GM12801 (cell line): Measurements from ENCODE around the gene CD163L1.

ENCODE experiments used
- CTCF ChIP-seq: IDR thresholded peaks from one replicate; pipeline ENCODE4 v1.5.1; 2011; ENCODE audit warnings: control low read depth; ENCODE audit not compliant: insufficient read length; ENCODE audit errors: extremely low read depth

CD163L1 gene

GRCh38 chr12:7444076-7444475 is at the start of gene CD163L1:
CD163L1 (minus strand) TSS chr12:7444153; CDS start chr12:7444127, 26 bp downstream.
- no peak for TF ChIP-seq CTCF

DNA sequence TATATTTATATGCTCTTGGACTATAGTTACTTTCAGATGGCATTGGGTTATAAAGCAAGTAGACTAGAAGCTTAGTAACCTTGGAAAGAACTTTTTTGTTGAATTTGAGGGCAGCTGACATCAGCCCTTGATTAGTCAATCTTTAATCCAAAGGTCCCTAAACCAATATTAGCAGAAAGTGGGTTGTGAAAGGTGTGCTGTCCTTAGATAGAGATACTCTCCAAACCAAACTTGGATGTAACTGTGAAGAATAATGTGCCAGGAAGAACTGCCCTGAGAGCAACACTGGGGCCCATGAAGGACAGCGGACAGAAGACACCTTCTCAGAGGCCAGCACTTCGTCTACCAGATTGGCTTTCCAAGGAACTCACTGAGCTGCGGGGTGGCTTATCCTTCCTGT is 49.1 kb upstream of the CD163L1 start:
- TF ChIP-seq CTCF, result no peak

DNA sequence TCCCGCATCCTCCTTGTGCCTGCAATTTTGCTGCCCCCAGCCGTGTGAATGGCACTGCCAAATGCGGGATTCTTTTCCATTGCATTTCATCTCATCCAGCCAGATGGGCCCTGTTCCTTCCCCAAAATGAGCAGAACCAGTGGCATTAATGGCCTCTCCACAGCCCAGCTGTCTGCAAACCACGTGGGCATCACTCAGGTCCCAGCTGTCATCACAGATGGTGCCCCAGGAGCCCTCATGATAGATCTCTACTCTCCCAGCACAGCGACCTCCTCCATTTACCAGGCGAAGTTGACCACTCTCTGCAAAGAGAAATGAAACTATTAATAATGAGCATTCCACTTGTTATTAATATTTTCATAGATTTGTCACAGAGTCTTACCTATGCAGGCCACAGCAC is 42.6 kb upstream of the CD163L1 start:
- TF ChIP-seq CTCF, result no peak

- TF ChIP-seq CTCF, result no peak
These were observed 41.1 kb upstream of the CD163L1 start for GRCh38 chr12:7485095-7485494.

DNA sequence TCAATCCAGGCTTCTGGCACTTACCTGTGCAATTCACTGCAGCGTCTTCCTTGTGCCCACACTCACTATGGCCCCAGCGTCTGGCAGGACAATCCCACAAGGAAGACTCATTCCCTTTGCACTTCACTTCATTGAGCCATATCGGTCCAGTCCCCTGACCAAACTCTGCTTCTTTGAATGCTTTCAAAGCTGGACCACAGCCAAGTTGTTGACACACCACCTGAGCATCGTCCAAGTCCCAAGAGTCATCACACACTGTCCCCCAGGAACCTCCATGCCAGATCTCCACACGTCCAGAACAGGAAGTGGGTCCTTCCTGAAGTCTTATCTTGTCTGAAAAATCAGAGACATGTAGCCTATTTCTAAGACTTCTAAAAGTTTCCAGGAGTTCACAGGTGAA is 39.4 kb upstream of the CD163L1 start:
- TF ChIP-seq CTCF, result no peak

DNA sequence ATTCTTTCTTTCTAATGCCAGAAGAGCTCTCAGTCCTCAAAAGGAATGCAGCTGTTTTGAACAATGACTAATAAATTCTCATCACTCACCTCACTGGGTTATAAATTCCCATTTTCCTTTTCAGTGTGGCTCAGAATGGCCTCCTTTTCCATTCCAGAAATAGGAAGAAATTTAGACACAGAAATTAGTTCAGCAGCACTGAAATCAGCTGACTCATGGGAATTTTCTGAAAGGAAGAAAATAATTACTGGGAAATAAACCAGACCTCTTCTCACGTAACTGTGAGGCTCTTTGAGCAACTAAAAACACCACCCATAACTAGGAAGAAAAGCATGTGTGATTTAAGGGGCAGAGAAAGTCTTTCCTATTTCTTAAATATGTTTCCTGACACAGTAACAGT is 35.8 kb upstream of the CD163L1 start:
- no peak for TF ChIP-seq CTCF

GRCh38 chr12:7472060-7472459 is 28.1 kb upstream of the CD163L1 start:
- no peak for TF ChIP-seq CTCF
